Mesothelial cell of epicardium (in vitro differentiated cells): ENCODE measurements around the gene DAAM2. TPM values are rescaled to one million over a fixed set of nuclear protein-coding genes. Genes with fewer than 3 reads are reported as not detected.

Experiments
- DNase-seq, 2 experiments: peaks; one replicate each; pipeline ENCODE4 v3.0.0; 2021; ENCODE audit warnings: low spot score in 2 of 2; ENCODE audit not compliant: unreplicated experiment in 2 of 2
- H3K27ac Mint-ChIP-seq: 2 replicates; pipeline ENCODE4 v1.8.0; 2021; ENCODE audit warnings: mixed read lengths
- H3K27me3 Mint-ChIP-seq: 2 replicates; pipeline ENCODE4 v1.8.0; 2021; ENCODE audit warnings: low read depth, mixed read lengths
- H3K36me3 Mint-ChIP-seq: 2 replicates; pipeline ENCODE4 v1.8.0; 2021; ENCODE audit warnings: mixed read lengths
- H3K4me1 Mint-ChIP-seq: 2 replicates; pipeline ENCODE4 v1.8.0; 2021; ENCODE audit warnings: mixed read lengths
- H3K4me3 Mint-ChIP-seq: 2 replicates; pipeline ENCODE4 v1.8.0; 2021; ENCODE audit warnings: mild to moderate bottlenecking, moderate library complexity, mixed read lengths
- H3K9me3 Mint-ChIP-seq: 2 replicates; pipeline ENCODE4 v1.8.0; 2021; ENCODE audit warnings: mixed read lengths
- total RNA-seq: library from RNA; stranded (reverse); gene quantifications from 3 replicates; pipeline ENCODE4 v1.2.1, GENCODE V29; 2021
- TF ChIP-seq, protein P1 (sequence below): fragments of 200-600 bp; sonication (generic); IDR thresholded peaks from one replicate; pipeline ENCODE4 v1.5.0; 2021; ENCODE audit warnings: antibody characterized with exemption; ENCODE audit not compliant: unreplicated experiment

Gene DAAM2
- total RNA-seq, 1 donor from 2014 or later, result 13.7 TPM

DNA sequence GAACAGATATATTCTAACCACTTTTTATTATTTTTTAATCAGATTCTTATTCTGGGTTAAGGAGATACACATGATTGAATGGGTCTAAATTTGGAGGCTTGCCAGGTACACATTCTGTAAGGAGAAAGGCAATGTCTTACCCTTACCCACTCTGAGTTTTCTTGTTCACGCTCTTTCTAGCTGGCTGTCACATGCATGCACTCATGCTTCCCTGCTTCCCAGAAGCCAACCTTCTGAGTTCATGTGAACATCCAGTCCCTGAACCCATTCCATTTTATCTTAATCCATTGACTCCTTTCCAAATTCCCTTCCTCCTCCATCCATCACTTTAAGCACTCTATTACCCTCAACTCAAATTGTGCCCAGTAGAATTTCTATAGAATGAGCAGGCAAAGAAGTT lies 159.5 kb downstream of the DAAM2 start:
- H3K4me3 Mint-ChIP-seq, result no peak overlapping the region
- H3K36me3 Mint-ChIP-seq, result no peaks in the 10 kb centered on the region
- no peaks in the 10 kb centered on the region for H3K4me1 Mint-ChIP-seq
- no peak overlapping the region for H3K27ac Mint-ChIP-seq
- peaks cover 21% of the 10 kb centered on the region for H3K27me3 Mint-ChIP-seq
- TF ChIP-seq, protein P1, sequence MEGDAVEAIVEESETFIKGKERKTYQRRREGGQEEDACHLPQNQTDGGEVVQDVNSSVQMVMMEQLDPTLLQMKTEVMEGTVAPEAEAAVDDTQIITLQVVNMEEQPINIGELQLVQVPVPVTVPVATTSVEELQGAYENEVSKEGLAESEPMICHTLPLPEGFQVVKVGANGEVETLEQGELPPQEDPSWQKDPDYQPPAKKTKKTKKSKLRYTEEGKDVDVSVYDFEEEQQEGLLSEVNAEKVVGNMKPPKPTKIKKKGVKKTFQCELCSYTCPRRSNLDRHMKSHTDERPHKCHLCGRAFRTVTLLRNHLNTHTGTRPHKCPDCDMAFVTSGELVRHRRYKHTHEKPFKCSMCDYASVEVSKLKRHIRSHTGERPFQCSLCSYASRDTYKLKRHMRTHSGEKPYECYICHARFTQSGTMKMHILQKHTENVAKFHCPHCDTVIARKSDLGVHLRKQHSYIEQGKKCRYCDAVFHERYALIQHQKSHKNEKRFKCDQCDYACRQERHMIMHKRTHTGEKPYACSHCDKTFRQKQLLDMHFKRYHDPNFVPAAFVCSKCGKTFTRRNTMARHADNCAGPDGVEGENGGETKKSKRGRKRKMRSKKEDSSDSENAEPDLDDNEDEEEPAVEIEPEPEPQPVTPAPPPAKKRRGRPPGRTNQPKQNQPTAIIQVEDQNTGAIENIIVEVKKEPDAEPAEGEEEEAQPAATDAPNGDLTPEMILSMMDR, result no peak
- no peak for DNase-seq
- peaks cover 11% of the 10 kb centered on the region for H3K9me3 Mint-ChIP-seq

DNA sequence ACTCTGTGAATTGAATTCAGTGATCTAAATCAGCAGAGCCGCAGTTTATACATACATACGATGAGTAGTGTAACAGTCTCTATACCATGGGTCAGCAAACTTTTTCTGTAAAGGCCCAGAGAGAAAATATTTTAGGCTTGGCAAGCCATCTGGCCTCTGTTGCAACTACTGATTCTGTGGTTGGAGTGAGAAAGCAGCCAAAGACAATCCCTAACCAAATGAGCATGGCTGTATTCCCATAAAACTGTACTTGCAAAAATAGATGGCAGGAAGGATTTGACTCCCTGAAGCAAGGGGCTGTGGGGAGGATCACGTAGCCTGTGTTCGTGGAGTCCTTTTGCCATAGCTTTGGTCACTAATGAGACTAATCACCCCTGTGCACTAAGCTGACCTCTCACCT lies 160.0 kb downstream of the DAAM2 start:
- no peaks in the 10 kb centered on the region for H3K36me3 Mint-ChIP-seq
- no peaks in the 10 kb centered on the region for H3K4me1 Mint-ChIP-seq
- DNase-seq, result no peak
- H3K27ac Mint-ChIP-seq, result no peak overlapping the region
- H3K9me3 Mint-ChIP-seq, result peaks cover 15% of the 10 kb centered on the region
- TF ChIP-seq, protein P1, result no peak
- no peak overlapping the region for H3K4me3 Mint-ChIP-seq
- H3K27me3 Mint-ChIP-seq, result peaks cover 24% of the 10 kb centered on the region

DNA sequence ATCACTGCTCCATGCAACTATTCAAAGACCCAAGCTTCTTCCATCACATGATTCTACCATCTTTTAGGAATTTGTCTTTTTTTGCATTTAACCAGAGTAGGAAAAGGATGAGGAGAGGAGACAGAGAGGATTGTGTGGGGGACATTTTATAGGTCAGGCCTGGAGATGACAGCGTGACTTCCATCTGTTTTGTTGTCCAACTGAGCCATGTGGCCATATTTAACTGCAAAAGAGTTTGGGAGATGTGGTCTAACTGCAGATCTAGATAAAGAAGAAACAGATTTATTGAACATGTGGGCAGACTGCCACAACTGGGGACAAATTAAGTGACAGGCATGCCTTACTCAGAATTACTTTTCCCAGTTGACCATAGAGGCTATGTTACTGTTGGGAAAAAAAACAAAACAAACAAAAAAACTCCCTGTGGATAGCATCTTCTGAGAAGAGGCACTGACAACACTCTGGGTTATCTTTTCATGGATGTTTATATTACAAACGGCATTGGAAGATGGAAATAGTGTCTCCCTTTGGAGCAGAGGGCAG lies 161.0 kb downstream of the DAAM2 start:
- no peak for DNase-seq
- Mint-ChIP-seq H3K27ac (no peak overlapping the region), H3K27me3 (peaks cover 24% of the 10 kb centered on the region), H3K36me3 (no peaks in the 10 kb centered on the region), H3K4me3 (no peak overlapping the region), H3K9me3 (peaks cover 16% of the 10 kb centered on the region), H3K4me1 (no peaks in the 10 kb centered on the region)
- TF ChIP-seq, protein P1, result no peak

Other genes starting within 250 kb of the DAAM2 start
- 1.2 to 1.4 TPM (median 1.3 TPM) in 3 replicates for gene KIF6, start 67.0 kb upstream of the DAAM2 start, total RNA-seq
- 3.3 to 4.1 TPM (median 3.8 TPM) in 3 replicates for gene MOCS1, start 142.1 kb downstream of the DAAM2 start, total RNA-seq